ENCODE results near the gene XRCC3.
A peak's percentile ranks its signal among the peaks of the same experiment; 100 is the strongest.

The XRCC3 gene

GRCh38 chr14:103715052-103716000 lies at the start of gene XRCC3, which contains the start of gene ZFYVE21:
XRCC3 (minus strand) TSS chr14:103715451; CDS start chr14:103711087, 4,364 bp downstream.
ZFYVE21 (plus strand) TSS chr14:103715810; CDS start chr14:103715842, 32 bp downstream.
- no peak for TF ChIP-seq CTCF (IDR thresholded peaks at IDR 0.05; ENCODE audit: unreplicated experiment in 3 of 3)
- H3K9me3 Mint-ChIP-seq, result no peaks in the 10 kb centered on the region
- H3K4me1 Mint-ChIP-seq, result peaks cover 48% of the 10 kb centered on the region
- H3K4me3 Mint-ChIP-seq, result peak within 1 kb of the TSS; percentile 87 to 95 (median 90)
- no peaks in the 10 kb centered on the region for H3K27me3 Mint-ChIP-seq (ENCODE audit: low read depth)
- H3K27ac Mint-ChIP-seq, result peak within 1 kb of the TSS; percentile 53 to 73 (median 58)
- H3K36me3 Mint-ChIP-seq (ENCODE audit: low read depth), result peaks cover 7% of the 10 kb centered on the region

GRCh38 chr14:103763730-103764488 lies 48.7 kb upstream of the XRCC3 start:
- Mint-ChIP-seq H3K27ac (no peak overlapping the region), H3K4me3 (no peak overlapping the region), H3K27me3 (ENCODE audit: low read depth) (no peaks in the 10 kb centered on the region), H3K9me3 (no peaks in the 10 kb centered on the region), H3K4me1 (no peaks in the 10 kb centered on the region), H3K36me3 (ENCODE audit: low read depth) (peaks cover 12% of the 10 kb centered on the region)
- TF ChIP-seq CTCF (IDR thresholded peaks at IDR 0.05; ENCODE audit: unreplicated experiment in 3 of 3), result no peak

GRCh38 chr14:103762541-103762940 lies 47.3 kb upstream of the XRCC3 start:
- H3K4me1 Mint-ChIP-seq, result no peaks in the 10 kb centered on the region
- H3K27me3 Mint-ChIP-seq (ENCODE audit: low read depth), result no peaks in the 10 kb centered on the region
- no peaks in the 10 kb centered on the region for H3K9me3 Mint-ChIP-seq
- TF ChIP-seq CTCF (IDR thresholded peaks at IDR 0.05; ENCODE audit: unreplicated experiment in 3 of 3), result no peak
- H3K4me3 Mint-ChIP-seq, result no peak overlapping the region
- H3K36me3 Mint-ChIP-seq (ENCODE audit: low read depth), result peaks cover 12% of the 10 kb centered on the region
- H3K27ac Mint-ChIP-seq, result no peak overlapping the region

GRCh38 chr14:103762036-103762435 lies 46.8 kb upstream of the XRCC3 start:
- H3K27me3 Mint-ChIP-seq (ENCODE audit: low read depth), result no peaks in the 10 kb centered on the region
- no peaks in the 10 kb centered on the region for H3K9me3 Mint-ChIP-seq
- H3K4me3 Mint-ChIP-seq, result no peak overlapping the region
- H3K4me1 Mint-ChIP-seq, result no peaks in the 10 kb centered on the region
- no peak for TF ChIP-seq CTCF (IDR thresholded peaks at IDR 0.05; ENCODE audit: unreplicated experiment in 3 of 3)
- H3K36me3 Mint-ChIP-seq (ENCODE audit: low read depth), result peaks cover 12% of the 10 kb centered on the region
- peak overlapping the region in 1 of 3 experiments; percentile 26 for H3K27ac Mint-ChIP-seq

GRCh38 chr14:103758059-103758776 lies 43.0 kb upstream of the XRCC3 start:
- no peaks in the 10 kb centered on the region for H3K27me3 Mint-ChIP-seq (ENCODE audit: low read depth)
- no peak overlapping the region for H3K4me3 Mint-ChIP-seq
- H3K9me3 Mint-ChIP-seq, result no peaks in the 10 kb centered on the region
- H3K4me1 Mint-ChIP-seq, result no peaks in the 10 kb centered on the region
- H3K36me3 Mint-ChIP-seq (ENCODE audit: low read depth), result peaks cover 3% of the 10 kb centered on the region
- no peak for TF ChIP-seq CTCF (IDR thresholded peaks at IDR 0.05; ENCODE audit: unreplicated experiment in 3 of 3)
- H3K27ac Mint-ChIP-seq, result no peak overlapping the region
